ENCODE data around the gene DDX39A.
"Not testable (repeated sequence)": the region's sequence is repeated elsewhere in the genome, so short reads cannot be mapped to it uniquely, and the experiment has no call there.

The DDX39A gene

GRCh38 chr19:14409146-14410023 is 9.8 kb downstream of the DDX39A start:
- in situ Hi-C loops (cut with HindIII; ENCODE audit: low sequenced_read_pairs), result no loop called here

GRCh38 chr19:14408491-14409145 is 10.5 kb downstream of the DDX39A start:
- in situ Hi-C loops (cut with HindIII; ENCODE audit: low sequenced_read_pairs), result no loop called here

GRCh38 chr19:14407605-14408484 is 11.3 kb downstream of the DDX39A start:
- in situ Hi-C loops (cut with HindIII; ENCODE audit: low sequenced_read_pairs), result no loop called here

DNA sequence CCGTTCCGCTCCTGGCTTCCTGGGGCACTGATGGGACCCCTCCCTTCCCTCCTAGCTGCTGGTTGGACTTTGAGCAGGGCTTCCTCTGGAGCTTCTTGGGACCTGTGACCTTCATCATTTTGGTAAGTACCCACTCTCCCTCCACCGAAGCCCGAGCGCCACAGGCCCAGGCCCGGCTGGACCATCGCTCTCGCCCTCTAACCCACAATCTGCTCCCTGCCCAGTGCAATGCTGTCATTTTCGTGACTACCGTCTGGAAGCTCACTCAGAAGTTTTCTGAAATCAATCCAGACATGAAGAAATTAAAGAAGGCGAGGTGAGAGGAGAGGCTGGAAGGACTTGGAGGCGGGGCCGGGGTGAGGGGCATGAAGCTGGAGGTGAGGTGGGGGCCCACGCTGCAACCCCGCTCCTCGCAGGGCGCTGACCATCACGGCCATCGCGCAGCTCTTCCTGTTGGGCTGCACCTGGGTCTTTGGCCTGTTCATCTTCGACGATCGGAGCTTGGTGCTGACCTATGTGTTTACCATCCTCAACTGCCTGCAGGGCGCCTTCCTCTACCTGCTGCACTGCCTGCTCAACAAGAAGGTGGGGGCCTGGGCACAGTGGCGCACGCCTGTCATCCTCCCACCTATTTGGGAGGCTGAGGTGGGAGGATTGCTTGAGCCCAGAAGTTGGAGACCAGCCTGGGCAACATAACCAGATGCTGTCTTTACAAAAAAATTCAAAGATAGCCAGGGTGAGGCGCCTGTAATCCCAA is 12.3 kb downstream of the DDX39A start:
- in situ Hi-C loops (cut with HindIII; ENCODE audit: low sequenced_read_pairs), result no loop called here

DNA sequence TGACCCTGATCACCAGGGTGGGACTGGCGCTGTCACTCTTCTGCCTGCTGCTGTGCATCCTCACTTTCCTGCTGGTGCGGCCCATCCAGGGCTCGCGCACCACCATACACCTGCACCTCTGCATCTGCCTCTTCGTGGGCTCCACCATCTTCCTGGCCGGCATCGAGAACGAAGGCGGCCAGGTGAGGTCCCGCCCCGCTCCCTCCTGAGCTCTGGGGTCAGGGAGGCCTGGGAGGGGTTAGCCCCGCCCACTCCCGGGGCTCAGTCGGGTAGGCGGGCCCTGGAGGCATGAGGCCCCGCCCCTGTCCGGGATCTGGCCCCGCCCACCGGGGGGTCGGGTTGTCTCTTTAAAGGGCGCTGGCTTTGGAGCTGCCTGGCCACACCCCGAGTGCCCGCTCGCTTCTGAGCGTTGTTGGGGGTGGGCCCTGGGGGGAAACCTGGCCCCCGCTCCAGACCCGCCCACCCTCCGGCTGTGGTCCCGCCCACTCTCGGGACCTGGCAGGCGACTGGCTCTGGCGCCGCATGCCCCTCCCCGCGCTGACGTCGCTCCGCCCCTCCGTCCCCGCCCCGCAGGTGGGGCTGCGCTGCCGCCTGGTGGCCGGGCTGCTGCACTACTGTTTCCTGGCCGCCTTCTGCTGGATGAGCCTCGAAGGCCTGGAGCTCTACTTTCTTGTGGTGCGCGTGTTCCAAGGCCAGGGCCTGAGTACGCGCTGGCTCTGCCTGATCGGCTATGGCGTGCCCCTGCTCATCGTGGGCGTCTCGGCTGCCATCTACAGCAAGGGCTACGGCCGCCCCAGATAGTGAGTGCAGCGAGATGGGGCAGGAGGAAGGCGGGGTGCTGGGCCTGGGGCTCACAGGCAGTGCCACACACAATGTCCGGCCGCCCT is 13.1 kb downstream of the DDX39A start:
- in situ Hi-C loops (cut with HindIII; ENCODE audit: low sequenced_read_pairs), result no loop called here

DNA sequence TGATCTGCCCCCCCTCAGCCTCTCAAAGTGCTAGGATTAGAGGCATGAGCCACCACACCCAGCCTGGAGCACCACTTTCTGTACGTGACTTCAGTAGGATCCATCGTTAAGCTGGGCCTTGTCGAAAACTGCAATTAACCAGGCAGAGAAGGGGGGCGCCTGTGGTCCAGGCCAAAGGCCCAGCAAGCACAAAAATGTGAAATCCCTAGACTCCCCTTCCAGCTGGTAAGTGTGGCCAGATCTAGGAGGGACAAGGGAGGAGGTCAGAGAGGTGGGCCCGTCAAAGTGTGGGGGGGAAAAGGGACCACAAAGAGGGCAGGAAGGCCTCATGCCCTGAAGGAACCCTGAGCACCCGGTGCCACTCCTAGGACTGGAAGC is 13.8 kb downstream of the DDX39A start:
- in situ Hi-C loops (cut with HindIII; ENCODE audit: low sequenced_read_pairs), result no loop called here

GRCh38 chr19:14404312-14404711 is 14.8 kb downstream of the DDX39A start:
- in situ Hi-C loops (cut with HindIII; ENCODE audit: low sequenced_read_pairs), result no loop called here

DNA sequence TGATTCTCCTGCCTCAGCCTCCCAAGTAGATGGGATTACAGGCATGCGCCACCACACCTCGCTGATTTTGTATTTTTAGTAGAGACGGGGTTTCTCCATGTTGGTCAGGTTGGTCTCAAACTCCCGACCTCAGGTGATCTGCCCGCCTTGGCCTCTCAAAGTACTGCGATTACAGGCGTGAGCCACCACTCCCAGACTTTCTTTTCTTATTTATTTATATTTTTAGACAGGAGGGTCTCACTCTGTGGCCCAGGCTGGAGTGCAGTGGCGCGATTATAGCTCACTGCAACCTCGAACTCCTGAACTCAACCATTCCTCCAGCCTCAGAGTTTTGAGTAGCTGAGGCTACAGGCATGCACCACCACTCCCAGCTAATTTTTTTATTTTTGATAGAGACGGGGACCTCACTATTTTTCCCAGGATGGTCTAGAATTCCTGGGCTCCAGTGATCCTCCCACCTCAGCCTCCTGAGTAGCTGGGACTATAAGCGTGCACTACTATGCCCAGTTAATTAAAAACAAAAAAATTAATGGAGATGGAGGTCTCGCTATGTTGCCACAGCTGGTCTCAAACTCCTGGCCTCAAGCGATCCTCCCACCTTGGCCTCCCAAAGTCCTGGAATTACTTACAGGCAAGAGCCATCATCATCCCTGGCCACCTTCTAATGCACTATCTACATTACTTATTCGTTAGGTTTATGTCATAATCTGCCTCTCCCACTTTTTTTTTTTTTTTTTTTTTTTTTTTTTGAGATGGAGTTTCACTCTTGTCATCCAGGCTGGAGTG is 15.8 kb downstream of the DDX39A start:
- in situ Hi-C loops (cut with HindIII; ENCODE audit: low sequenced_read_pairs), result not testable (repeated sequence)

DNA sequence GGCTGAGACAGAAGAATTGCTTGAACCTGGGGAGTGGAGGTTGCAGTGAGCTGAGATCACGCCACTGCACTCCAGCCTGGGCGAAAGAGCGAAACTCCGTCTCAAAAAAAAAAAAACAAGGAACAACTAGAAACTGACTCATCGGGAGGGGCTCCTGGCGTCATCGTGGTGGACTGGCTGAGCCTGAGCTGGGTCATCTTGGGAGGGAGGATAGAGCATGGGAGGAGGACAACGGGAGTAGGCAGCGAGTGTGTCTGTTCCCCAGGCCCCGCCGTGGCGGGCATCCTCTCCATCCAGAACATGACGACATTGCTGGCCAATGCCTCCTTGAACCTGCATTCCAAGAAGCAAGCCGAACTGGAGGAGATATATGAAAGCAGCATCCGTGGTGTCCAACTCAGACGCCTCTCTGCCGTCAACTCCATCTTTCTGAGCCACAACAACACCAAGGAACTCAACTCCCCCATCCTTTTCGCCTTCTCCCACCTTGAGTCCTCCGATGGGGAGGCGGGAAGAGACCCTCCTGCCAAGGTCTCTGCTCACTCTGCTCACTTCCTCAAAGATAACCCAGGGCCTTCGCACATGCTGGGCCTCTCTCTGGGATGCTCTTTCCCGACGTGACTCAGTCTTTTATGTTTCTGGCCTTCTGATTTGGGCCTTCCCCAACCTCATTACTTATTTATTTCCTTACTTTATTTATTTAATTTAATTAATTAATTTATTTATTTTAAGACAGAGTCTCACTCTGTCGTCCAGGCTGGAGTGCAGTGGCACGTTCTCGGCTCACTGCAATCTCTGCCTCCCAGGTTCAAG is 16.6 kb downstream of the DDX39A start:
- in situ Hi-C loops (cut with HindIII; ENCODE audit: low sequenced_read_pairs), result no loop called here

DNA sequence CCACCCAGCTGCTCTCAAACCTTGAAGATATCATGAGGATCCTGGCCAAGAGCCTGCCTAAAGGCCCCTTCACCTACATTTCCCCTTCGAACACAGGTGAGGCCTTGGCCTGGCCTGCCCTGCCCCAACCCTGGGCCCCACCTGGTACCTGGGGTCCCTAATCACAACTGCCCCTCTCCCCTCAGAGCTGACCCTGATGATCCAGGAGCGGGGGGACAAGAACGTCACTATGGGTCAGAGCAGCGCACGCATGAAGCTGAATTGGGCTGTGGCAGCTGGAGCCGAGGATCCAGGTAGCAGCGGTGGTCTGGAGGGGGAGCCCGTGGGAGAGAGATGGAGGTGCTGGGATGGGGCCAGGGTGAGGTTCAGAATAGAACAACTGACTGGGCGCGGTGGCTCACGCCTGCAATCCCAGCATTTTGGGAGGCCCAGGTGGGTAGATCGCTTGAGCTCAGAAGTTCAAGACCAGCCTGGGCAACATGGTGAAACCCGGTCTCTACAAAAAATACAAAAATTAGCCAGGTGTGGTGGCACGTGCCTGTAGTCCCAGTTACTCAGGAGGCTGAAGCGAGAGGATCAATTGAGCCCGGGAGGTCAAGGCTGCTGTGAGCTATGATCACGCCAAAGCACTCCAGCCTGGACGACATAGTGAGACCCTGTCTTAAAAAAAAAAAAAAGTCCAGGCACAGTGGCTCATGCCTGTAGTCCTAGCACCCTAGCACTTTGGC is 17.5 kb downstream of the DDX39A start:
- in situ Hi-C loops (cut with HindIII; ENCODE audit: low sequenced_read_pairs), result no loop called here

DNA sequence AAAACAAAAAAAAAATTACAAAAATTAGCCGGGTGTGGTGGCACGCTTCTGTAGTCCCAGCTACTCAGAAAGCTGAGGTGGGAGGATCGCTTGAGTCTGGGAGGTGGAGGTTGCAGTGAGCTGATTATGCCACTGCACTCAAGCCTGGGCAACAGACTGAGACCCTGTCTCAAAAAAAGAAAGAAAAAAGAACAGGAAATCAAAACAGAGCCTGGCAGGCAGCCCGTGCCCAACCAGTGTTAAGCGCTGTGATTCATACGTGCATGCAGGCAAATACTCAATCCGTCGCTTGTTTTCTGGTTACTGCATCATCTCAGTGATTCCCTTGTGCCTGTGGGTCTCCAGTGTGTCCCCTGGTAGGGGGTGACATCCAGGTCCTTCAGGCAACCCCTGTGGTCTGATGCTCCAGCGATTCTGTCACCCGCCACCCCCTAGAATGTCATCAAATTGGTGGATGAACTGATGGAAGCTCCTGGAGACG is 18.1 kb downstream of the DDX39A start:
- in situ Hi-C loops (cut with HindIII; ENCODE audit: low sequenced_read_pairs), result no loop called here

DNA sequence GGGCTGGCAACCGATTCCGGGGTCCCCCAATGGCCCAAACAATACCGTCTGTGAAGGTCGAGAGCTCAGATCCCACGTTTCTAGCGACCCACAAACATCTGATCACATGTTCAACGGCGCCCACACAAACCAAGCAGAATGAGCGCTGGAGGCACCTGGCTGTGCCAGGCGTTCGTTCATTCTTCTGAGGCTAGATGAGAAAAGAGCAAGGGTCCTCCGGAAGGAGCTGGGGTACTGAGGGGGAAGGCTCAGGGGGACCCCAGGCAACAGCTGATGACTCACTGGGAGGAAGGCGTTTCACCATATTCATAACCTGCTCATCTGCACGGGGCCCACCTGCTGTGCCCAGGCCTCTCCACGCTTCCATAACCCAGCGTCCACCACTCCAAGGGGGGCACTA is 22.0 kb downstream of the DDX39A start:
- in situ Hi-C loops (cut with HindIII; ENCODE audit: low sequenced_read_pairs), result not testable (repeated sequence)

DNA sequence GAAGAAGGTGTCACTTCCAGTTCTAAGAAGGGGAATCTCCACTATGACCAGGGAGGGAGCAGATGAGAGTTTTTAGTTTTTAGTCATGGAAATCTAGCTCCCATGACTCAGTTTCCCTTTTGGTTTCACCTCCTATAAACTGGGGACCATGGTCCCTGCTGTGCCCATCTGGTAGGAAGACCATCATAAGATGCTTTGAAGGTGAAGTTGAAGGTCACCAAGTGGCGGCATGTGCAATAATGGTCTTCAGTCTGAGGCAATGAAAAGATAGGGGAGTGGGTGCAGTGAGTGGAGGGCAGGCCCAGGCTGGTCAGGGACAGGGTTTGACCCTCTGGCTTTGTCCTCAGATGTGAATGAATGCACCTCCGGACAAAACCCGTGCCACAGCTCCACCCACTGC is 22.4 kb downstream of the DDX39A start:
- in situ Hi-C loops (cut with HindIII; ENCODE audit: low sequenced_read_pairs), result not testable (repeated sequence)

- in situ Hi-C loops (cut with HindIII; ENCODE audit: low sequenced_read_pairs), result no loop called here
These were observed 23.3 kb downstream of the DDX39A start for GRCh38 chr19:14395710-14396336.

DNA sequence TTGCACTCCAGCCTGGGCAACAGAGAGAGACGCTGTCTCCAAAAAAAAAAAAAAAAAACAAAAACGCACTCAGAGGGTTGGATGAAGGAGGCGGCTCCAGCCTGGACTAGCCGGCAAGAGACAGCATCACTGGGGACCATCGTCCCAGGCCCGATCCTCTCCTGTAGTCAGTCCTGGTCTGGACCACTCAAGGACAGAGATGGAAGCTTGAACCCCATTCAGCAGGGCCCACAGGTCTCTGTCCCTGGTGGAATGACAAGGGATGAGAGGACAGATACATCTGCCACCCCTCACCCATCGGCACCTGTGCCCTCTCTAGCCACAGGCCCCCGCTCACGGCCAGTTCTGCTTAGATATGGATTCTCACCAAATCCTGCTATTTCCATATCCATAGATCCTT is 23.9 kb downstream of the DDX39A start:
- in situ Hi-C loops (cut with HindIII; ENCODE audit: low sequenced_read_pairs), result no loop called here

DNA sequence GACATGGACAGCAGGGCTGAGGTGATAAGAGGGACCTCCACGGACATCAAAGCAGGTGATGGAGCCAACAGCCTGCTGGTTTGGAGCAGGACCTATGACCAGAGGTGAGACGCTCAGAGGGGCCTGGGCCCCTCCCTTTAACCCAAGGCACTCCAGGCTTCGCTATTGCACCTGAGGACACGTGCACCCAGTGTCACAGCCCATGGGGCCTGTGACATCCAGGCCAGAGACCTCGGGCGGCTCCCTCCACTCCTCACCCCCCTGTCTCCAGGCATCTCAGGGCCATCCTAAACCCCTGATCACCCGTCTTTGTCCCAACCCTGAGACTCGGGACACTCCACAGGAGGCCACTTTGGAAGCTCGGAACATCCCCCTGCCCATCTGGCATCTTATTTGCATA is 25.0 kb downstream of the DDX39A start:
- in situ Hi-C loops (cut with HindIII; ENCODE audit: low sequenced_read_pairs), result no loop called here

DNA sequence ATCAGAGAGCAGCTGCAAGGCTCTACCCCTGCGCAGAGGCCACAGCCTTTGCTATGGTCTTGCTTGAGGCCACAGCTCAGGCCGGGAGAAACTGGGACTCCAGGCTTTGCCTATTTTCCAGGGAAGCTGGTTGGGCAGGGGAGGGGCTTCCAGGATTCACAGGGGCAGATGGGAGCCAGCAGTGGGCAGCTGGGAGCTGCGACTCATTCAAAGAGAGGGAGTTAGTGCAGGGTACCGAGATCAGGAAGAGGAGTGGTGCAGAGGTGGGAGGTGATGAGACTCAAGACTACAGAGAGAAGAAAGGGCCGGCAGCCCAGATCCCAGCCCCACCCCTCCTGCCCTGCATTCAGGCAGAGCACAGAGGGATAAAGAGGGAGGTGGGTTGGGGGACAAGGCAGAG is 25.8 kb downstream of the DDX39A start:
- in situ Hi-C loops (cut with HindIII; ENCODE audit: low sequenced_read_pairs), result no loop called here

All from DLD1 (cell line).